ENCODE results near the gene CFAP299.
"Not testable (repeated sequence)": the region's sequence is repeated elsewhere in the genome, so short reads cannot be mapped to it uniquely, and the experiment has no call there.

The CFAP299 gene

DNA sequence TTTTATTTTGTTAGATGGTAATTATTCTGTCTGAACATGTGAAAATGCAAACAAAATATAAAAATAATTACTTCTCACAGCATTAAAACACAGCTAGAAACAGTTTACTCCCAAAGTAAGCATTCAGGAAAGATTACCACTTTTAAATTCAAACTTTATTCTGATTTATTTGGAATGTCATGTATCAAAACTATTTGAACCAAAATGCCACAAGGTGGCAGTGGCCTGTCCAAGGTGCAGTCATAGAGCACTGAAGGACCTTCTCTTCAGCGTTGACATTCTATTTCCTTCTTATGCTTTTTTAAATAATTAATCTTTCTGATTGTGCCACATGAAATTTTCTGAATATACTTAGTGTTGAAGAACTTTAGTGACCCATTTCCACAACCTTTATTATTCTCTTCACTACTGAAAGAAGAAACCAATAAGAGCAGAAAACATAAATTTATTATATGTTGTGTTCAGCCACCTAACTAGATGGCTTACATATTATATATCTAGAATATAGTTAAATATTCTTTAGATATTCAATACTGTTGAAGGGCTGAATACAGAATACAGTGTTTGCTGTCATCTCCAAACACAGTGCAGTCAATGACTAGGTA lies 283.6 kb downstream of the CFAP299 start:
- no peak overlapping the region for H3K4me3 ChIP-seq (ENCODE audit: low read length)
- no peak for DNase-seq (ENCODE audit: low read depth, low spot score)

GRCh38 chr4:80631861-80632260 lies 296.3 kb downstream of the CFAP299 start:
- H3K4me3 ChIP-seq (ENCODE audit: low read length) = no peak overlapping the region
- DNase-seq (ENCODE audit: low read depth, low spot score) = no peak

DNA sequence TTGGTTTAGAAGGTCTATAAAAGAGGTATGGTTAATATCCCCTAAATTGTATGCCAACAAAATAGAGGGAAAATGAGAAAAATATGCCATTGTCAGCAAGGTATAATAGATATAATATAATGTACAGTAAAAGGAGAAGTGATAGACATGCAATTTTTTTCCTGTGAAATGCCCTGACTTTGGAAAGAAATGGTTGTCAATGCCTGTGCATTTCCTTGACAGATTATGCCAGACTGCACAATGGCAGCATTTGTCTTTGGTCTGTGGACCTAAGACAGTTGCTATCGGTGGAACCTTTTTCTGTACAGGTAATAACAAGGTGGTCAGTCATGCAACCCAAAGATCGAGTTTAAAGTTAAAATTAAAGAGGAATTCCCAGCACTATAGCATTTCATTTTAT lies 301.7 kb downstream of the CFAP299 start:
- no peak overlapping the region for H3K4me3 ChIP-seq (ENCODE audit: low read length)
- no peak for DNase-seq (ENCODE audit: low read depth, low spot score)

GRCh38 chr4:80646061-80646460 lies 310.5 kb downstream of the CFAP299 start:
- no peak for DNase-seq (ENCODE audit: low read depth, low spot score)

DNA sequence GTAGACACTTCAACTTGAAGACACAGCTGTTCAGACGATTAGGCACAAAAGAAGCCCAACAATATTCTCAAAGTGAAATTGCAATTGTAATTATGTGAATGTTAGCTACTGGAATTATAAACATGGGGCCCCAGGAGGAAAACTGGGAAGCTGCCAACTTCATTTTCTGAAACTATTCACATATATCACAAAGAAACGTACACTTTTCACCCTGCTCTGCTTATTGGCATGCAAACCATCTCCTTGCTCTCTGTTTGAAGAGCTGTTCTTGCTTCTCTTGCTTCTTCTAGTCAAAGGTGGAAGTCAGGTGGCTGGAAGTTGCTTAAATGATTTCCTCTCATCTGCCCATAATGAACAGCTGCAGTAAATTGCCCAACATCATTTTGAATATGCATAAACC lies 320.1 kb downstream of the CFAP299 start:
- no peak overlapping the region for H3K4me3 ChIP-seq (ENCODE audit: low read length)
- DNase-seq (ENCODE audit: low read depth, low spot score) = no peak

More at GRCh38 chr4:80646061-80646460, 310.5 kb downstream of the CFAP299 start:
- no peak overlapping the region for H3K4me3 ChIP-seq (ENCODE audit: low read length)

GRCh38 chr4:80670118-80670517 lies 334.6 kb downstream of the CFAP299 start:
- not testable (repeated sequence) for H3K4me3 ChIP-seq (ENCODE audit: low read length); DNase-seq (ENCODE audit: low read depth, low spot score)

GRCh38 chr4:80678413-80678812 lies 342.9 kb downstream of the CFAP299 start:
- H3K4me3 ChIP-seq (ENCODE audit: low read length) = no peak overlapping the region
- no peak for DNase-seq (ENCODE audit: low read depth, low spot score)

DNA sequence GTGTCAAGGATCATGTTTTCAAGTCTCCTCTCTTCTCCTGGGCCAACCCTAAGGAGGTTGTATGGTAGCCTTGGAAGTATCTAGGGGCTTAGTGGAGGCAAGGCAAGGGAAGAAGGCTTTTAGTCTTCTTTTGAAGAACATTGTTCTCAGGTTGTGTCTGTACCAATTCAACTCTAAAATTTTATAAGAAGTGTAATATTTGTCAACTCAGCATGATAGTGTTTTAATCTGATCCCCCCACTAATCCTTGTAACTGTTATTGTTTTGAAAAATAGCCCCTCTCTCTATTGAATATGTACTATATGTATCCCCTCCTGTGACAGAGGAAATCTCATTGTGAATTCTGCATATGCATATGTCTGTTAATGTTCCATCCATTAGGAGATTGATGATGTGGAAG lies 345.4 kb downstream of the CFAP299 start:
- no peak for DNase-seq (ENCODE audit: low read depth, low spot score)
- H3K4me3 ChIP-seq (ENCODE audit: low read length) = no peak overlapping the region

DNA sequence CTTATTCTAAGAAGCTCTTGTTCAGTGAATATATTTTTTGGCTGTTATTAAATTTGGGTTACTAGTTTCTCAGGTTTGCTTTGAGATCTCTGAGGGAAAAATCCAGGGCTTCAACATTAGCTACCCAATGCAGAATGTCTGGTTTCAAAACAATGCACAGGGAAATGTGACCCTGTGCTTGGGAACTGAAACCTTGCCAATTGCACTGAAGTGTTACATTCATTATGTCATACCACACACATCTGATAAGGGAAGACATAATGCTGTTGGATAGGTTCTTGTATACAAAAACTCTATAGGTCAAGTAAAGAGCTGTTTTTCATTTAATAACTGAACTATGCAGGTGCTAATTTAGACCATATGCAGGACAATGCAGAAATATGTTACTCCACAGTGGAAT lies 349.7 kb downstream of the CFAP299 start:
- H3K4me3 ChIP-seq (ENCODE audit: low read length) = no peak overlapping the region
- DNase-seq (ENCODE audit: low read depth, low spot score) = no peak

- H3K4me3 ChIP-seq (ENCODE audit: low read length); DNase-seq (ENCODE audit: low read depth, low spot score): not testable (repeated sequence)
These were observed 352.2 kb downstream of the CFAP299 start for GRCh38 chr4:80687736-80688135.

DNA sequence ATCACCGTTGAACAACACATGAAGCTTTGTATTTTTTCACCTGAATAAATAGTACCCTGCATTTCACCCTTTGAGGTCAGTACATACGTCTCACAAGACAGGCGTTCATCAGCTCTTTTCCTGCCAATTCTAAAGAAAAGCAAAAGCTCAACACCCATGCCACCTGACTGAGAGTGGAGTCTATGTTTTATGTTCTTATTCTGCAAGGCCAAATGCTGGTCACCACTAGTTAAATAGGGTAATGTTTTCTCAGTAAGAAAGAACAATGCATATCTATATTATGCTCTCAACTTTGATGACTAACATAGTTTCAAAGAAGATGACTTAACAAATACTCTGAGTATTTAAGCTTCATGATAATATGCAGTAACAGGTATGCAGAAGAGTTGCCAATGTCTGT lies 358.6 kb downstream of the CFAP299 start:
- no peak overlapping the region for H3K4me3 ChIP-seq (ENCODE audit: low read length)
- no peak for DNase-seq (ENCODE audit: low read depth, low spot score)

GRCh38 chr4:80705311-80705710 lies 369.8 kb downstream of the CFAP299 start:
- no peak overlapping the region for H3K4me3 ChIP-seq (ENCODE audit: low read length)
- no peak for DNase-seq (ENCODE audit: low read depth, low spot score)

GRCh38 chr4:80709082-80709869 lies 373.7 kb downstream of the CFAP299 start:
- no peak for DNase-seq (ENCODE audit: low read depth, low spot score)
- no peak overlapping the region for H3K4me3 ChIP-seq (ENCODE audit: low read length)

- no peak overlapping the region for H3K4me3 ChIP-seq (ENCODE audit: low read length)
- DNase-seq (ENCODE audit: low read depth, low spot score) = no peak
These were observed 375.4 kb downstream of the CFAP299 start for GRCh38 chr4:80710748-80711451.

DNA sequence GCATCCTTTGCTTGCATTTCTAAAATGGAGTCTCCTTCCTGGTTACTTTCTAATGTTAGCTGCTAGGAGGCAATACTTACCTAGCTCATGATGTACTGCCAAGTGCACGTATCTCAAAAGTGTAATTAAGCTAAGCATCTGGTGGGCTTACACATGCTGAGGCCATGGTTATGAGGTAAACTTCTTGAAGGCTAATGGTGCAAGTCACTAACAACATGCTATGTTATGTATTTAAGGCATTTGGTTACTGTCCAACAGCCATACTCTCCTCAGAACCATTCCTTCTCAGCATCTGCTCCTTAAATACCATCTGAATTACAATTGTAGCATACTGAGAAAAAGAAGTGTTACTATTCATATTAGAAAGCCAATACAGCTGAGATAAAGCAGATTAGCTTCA lies 376.4 kb downstream of the CFAP299 start:
- H3K4me3 ChIP-seq (ENCODE audit: low read length) = no peak overlapping the region
- no peak for DNase-seq (ENCODE audit: low read depth, low spot score)

DNA sequence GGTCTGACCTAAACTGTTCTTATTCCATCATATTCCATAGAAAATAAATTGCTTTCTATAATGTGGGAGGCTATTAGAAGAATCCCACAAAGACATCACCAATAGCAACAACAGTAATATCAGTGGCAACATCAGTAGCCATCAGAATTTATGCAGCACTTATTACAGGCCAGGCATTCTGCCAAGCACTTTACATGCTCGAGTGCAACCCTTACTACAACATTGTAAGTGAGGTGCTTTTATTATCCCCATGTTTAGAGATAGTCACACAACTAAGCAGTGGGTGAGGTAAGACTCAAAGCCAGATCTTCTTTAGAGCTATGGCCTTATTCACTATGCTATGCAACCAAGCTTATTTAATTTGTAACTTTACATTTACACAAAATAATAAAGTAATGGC lies 377.9 kb downstream of the CFAP299 start:
- no peak for DNase-seq (ENCODE audit: low read depth, low spot score)

GRCh38 chr4:80717204-80717603 lies 381.7 kb downstream of the CFAP299 start:
- DNase-seq (ENCODE audit: low read depth, low spot score) = no peak
- H3K4me3 ChIP-seq (ENCODE audit: low read length) = no peak overlapping the region

More for the DNA sequence above, 377.9 kb downstream of the CFAP299 start:
- H3K4me3 ChIP-seq (ENCODE audit: low read length) = no peak overlapping the region

- DNase-seq (ENCODE audit: low read depth, low spot score) = no peak
- H3K4me3 ChIP-seq (ENCODE audit: low read length) = no peak overlapping the region
These were observed 390.9 kb downstream of the CFAP299 start for GRCh38 chr4:80726471-80726870.

GRCh38 chr4:80730158-80730557 lies 394.6 kb downstream of the CFAP299 start:
- no peak for DNase-seq (ENCODE audit: low read depth, low spot score)
- no peak overlapping the region for H3K4me3 ChIP-seq (ENCODE audit: low read length)

DNA sequence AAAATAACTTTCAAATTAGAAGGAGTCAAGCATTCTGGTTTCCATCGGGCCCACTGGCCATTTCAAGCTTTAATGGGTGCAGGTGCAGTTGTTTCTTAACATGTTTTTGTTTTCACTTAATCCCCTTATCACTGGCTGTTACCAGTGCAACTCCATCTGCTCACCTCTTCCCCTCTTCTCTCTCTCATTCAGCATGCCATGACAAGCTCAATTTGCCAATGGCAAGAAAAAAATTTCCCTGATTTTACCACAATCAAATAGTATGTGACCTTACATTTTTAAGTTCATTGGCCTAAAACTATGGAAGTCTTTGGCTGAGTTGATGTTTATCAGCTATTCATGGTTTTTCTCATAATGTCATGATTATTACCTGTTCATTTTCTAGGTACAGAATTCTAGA lies 395.9 kb downstream of the CFAP299 start:
- no peak overlapping the region for H3K4me3 ChIP-seq (ENCODE audit: low read length)
- no peak for DNase-seq (ENCODE audit: low read depth, low spot score)

Data from Jurkat, Clone E6-1 (cell line).